A673 (cell line): ENCODE measurements around the gene B3GALT5. TPM values are rescaled to one million over a fixed set of nuclear protein-coding genes. Genes with fewer than 3 reads are reported as not detected.

ENCODE experiments used
- BruUV-seq: library from RNA; stranded (reverse); fragments of 400-500 nt; replicated peaks from 2 replicates; lab custom pipeline; 2021; lab: Mats Ljungman, UMichigan
- CTCF ChIA-PET: fragments of 300-600 bp; sonication (Branson Sonifier 250); formaldehyde crosslinking; loops from one replicate; lab custom pipeline; 2022; ENCODE audit warnings: antibody characterized with exemption; lab: Charles Lee
- POLR2A ChIA-PET: fragments of 300-600 bp; sonication (Branson Sonifier 250); formaldehyde crosslinking; loops from one replicate; lab custom pipeline; 2022; ENCODE audit warnings: antibody characterized with exemption; ENCODE audit not compliant: low non-redundant PET; lab: Charles Lee
- DNase-seq: peaks from one replicate; pipeline ENCODE4 v3.0.0-alpha.2; 2015; ENCODE audit warnings: low spot score
- H3K27ac ChIP-seq: fragments of 200-600 bp; sonication (generic); 2 replicates; pipeline ENCODE4 v1.5.1; 2016; ENCODE audit warnings: mixed run types, low read depth, mild to moderate bottlenecking, mixed read lengths, antibody characterized with exemption, low read length; ENCODE audit not compliant: poor library complexity, severe bottlenecking
- H3K27me3 ChIP-seq: fragments of 200-600 bp; sonication (generic); replicated peaks from 2 replicates; pipeline ENCODE4 v1.6.1; 2017; ENCODE audit warnings: mixed run types, low read depth, mild to moderate bottlenecking, mixed read lengths, antibody characterized with exemption, low read length; ENCODE audit not compliant: insufficient read depth, poor library complexity
- H3K36me3 ChIP-seq: fragments of 200-600 bp; sonication (generic); 2 replicates; pipeline ENCODE4 v1.6.1; 2016; ENCODE audit warnings: mixed run types, mild to moderate bottlenecking, mixed read lengths, antibody characterized with exemption, low read length; ENCODE audit not compliant: insufficient read depth, poor library complexity, severe bottlenecking
- H3K4me1 ChIP-seq: fragments of 200-600 bp; sonication (generic); 2 replicates; pipeline ENCODE4 v1.6.1; 2017; ENCODE audit warnings: mixed run types, mild to moderate bottlenecking, mixed read lengths, antibody characterized with exemption, low read length; ENCODE audit not compliant: insufficient read depth, poor library complexity, severe bottlenecking
- H3K4me3 ChIP-seq: fragments of 200-600 bp; sonication (generic); 2 replicates; pipeline ENCODE4 v1.5.1; 2016; ENCODE audit warnings: low read depth, mixed run types, mild to moderate bottlenecking, mixed read lengths, low read length; ENCODE audit not compliant: poor library complexity, severe bottlenecking
- H3K9me3 ChIP-seq: fragments of 200-600 bp; sonication (generic); 2 replicates; pipeline ENCODE4 v1.6.1; 2016; ENCODE audit warnings: mixed run types, low read depth, mild to moderate bottlenecking, mixed read lengths, antibody characterized with exemption, low read length; ENCODE audit not compliant: poor library complexity, severe bottlenecking
- CTCF ChIP-seq: fragments of 300-800, 200-600 bp; sonication (generic); conservative IDR thresholded peaks from 2 replicates; pipeline ENCODE4 v1.5.1; 2017; ENCODE audit warnings: low read depth, mild to moderate bottlenecking, antibody characterized with exemption, low read length, moderate library complexity, mixed read lengths
- EZH2 ChIP-seq: fragments of 200-600 bp; sonication (generic); IDR thresholded peaks from 2 replicates; pipeline ENCODE4 v1.6.1; 2017; ENCODE audit warnings: borderline replicate concordance, low read depth, mild to moderate bottlenecking, mixed read lengths, antibody characterized with exemption, low read length; ENCODE audit not compliant: poor library complexity, severe bottlenecking
- intact Hi-C: fragments of 100-400 bp; cut with micrococcal nuclease; formaldehyde crosslinking; loops from one replicate; pipeline ENCODE4 v1.10.0; 2022; ENCODE audit not compliant: unreplicated experiment
- total RNA-seq: library from RNA; stranded (reverse); gene quantifications from 2 replicates; pipeline ENCODE4 v1.2.3, GENCODE V29; 2021

Gene B3GALT5
- total RNA-seq, 1 experiment from 2014 or later = 0.32 TPM

GRCh38 chr21:39661121-39661520, 48.4 kb downstream of the B3GALT5 start:
- no peak overlapping the region for H3K27ac ChIP-seq

GRCh38 chr21:39661740-39662139, 49.0 kb downstream of the B3GALT5 start:
- DNase-seq = no peak
- POLR2A ChIA-PET = no interaction called here
- Histone ChIP-seq H3K4me1 (no peaks in the 10 kb centered on the region), H3K4me3 (no peak overlapping the region), H3K9me3 (no peaks in the 10 kb centered on the region), H3K27me3 (no peaks in the 10 kb centered on the region), H3K36me3 (no peaks in the 10 kb centered on the region), H3K27ac (no peak overlapping the region)
- TF ChIP-seq CTCF (no peak), EZH2 (no peak)
- intact Hi-C loops = no loop called here
- no TSS peak for BruUV-seq
- CTCF ChIA-PET = no interaction called here

More at GRCh38 chr21:39661121-39661520, 48.4 kb downstream of the B3GALT5 start:
- Histone ChIP-seq H3K4me1 (no peaks in the 10 kb centered on the region), H3K4me3 (no peak overlapping the region), H3K36me3 (no peaks in the 10 kb centered on the region), H3K9me3 (no peaks in the 10 kb centered on the region), H3K27me3 (no peaks in the 10 kb centered on the region)
- TF ChIP-seq EZH2 (no peak), CTCF (no peak)
- BruUV-seq = no TSS peak
- intact Hi-C loops = no loop called here
- ChIA-PET CTCF (no interaction called here), POLR2A (no interaction called here)
- DNase-seq = no peak

- intact Hi-C loops = no loop called here
- no peaks in the 10 kb centered on the region for H3K27me3 ChIP-seq
- H3K9me3 ChIP-seq = no peaks in the 10 kb centered on the region
- no peak overlapping the region for H3K27ac ChIP-seq
- DNase-seq = no peak
- no peak overlapping the region for H3K4me3 ChIP-seq
- H3K4me1 ChIP-seq = no peaks in the 10 kb centered on the region
- CTCF ChIA-PET = no interaction called here
- POLR2A ChIA-PET = no interaction called here
- BruUV-seq = no TSS peak
- TF ChIP-seq EZH2 (no peak), CTCF (no peak)
- H3K36me3 ChIP-seq = no peaks in the 10 kb centered on the region
These were observed 49.7 kb downstream of the B3GALT5 start for GRCh38 chr21:39662411-39662953.
